Hematopoietic multipotent progenitor cell treated with erythropoietin and hydrocortisone succinate and interleukin-3 and kit ligand, for 17 days (in vitro differentiated cells): ENCODE results near the gene TMTC1.

Source experiments
- DNase-seq: peaks from one replicate; pipeline ENCODE4 v3.0.0-alpha.2; 2015; ENCODE audit warnings: low spot score

The TMTC1 gene

DNA sequence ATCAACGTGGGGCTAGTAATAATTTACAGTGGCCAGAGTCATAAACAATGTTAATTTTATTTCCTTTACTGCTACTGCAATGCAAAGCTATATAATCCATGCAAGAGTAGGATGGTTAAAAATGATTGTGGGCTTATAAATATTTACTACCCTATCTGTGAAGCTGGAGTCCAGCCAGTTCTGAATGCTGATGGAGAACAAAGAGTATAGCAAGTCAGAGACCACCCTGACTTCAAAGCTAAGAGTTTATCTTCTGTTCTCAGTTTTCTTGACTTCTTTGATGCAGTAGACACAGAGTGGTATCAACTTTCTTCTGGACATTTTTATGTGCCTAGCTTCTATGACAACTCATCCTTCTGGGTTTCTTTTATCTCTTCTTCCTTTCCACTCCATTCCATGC is 252.3 kb downstream of the TMTC1 start:
- DNase-seq, result no peak

DNA sequence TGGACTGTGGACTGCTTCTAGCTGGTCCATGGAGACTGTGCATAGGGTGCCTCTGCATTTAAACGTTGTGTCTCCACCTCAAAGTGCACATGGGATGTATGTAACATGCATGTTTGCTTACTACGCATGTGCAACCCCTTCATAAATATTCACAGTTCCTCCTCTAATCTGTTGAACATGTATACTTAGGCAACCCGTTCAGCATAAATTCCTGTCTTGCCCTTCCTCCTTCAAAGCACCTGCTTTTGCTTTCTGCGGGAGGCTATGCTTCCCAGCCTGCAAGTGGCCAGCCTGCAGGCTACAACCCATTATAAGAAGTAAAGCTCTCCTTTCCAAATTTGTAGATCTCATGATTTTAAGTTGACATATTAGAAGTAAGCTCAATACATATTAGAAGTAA is 253.3 kb downstream of the TMTC1 start:
- no peak for DNase-seq

DNA sequence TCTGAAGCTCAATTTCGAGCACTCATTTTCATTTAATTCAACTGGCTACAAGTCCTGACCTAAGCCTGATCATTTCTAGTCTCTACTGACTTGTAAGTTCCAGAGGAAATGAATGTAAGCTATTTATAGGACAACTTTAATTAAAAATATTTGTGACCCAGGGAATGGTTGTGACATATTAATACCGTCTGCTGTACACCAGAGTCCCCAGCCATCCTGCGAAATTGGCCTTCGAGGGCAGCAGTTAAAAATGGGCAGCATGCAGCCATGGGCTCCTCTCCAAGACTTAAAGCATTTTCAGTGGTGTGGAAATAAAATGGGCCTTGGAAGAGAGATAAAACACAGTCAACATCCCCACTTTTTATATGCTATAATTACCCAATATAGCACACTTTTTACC is 255.6 kb downstream of the TMTC1 start:
- DNase-seq, result no peak

DNA sequence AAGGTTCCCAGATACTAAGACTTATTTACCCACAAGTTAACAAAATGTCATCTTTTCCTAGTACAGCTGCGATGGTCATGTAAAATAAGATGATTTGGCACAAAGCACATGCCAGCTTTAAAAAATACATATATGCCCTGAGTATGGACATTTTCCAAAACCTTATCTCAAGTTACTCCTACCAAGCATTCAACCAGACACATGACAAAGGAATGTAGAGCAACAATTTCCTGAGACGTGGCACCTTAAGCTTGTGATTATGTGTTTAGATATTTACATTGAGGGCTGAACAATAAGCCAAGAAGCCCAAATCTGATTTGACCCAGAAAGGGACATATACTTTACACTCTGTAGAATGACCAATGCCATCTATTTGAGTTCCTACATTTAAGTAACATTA is 261.8 kb downstream of the TMTC1 start:
- no peak for DNase-seq

DNA sequence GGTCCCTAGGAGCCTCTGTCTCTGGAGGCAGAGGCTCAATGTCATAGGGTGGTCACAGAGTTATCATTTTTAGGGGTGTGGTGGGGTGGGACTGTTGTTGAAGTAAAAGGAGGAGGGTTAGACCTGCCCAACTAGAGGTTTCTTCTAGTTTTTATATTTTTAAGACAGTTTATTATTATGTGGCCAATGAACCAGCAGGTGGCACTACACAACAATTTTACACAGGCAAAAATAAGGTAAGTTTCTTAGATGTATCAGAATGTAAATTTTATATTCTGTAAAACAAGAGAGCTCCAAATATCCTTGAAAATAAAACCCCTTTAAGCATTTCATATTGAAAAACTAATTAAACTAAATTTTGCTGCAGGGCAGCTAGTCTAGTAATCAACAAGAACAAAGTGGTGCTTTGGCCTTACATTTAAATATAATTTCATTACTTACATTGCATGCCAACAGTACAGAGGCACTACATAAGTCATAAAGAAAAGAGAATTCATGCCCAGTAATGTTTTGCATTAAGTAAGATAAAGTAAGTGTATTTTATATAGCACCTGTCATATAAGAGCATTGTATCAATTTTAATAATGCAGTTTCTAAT is 264.1 kb downstream of the TMTC1 start:
- peak; percentile 15 for DNase-seq

DNA sequence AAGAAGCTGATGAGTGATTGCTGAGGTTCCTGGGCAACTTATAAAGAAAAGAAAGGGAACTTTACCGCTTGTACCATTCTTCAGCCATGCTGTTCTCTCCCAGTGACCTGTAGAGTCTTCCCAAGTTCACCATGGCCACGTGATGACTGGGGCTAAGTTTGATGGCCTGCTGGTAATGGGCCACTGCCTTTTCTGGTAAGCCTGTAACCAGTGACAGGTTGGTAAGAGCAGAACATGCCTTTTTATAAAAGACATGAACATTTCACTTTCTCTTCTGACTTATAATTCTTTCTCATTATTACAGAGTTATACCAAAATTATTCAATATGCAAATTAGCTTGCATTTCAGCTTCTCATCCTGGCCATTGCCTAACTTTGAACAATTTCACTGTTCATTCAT is 265.3 kb downstream of the TMTC1 start:
- DNase-seq, result no peak

DNA sequence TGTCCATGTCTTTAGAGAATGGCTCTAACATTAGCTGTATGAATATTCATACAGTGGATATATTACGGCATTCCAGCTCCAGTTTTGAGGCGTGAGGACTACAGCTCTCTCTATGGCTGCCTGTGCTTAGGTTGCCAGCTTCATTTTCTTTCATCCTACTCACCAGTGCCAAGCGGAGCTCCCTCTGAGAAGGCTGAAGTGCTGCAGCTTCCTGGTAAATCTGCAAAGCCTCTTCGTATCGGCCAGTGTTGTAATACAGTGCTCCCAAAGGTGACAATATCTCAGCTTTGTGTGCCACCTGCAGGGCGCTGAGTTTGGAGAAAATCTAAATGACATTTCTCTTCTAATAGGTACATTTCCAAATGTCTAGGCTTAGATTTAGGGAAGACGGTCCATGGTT is 266.5 kb downstream of the TMTC1 start:
- no peak for DNase-seq

DNA sequence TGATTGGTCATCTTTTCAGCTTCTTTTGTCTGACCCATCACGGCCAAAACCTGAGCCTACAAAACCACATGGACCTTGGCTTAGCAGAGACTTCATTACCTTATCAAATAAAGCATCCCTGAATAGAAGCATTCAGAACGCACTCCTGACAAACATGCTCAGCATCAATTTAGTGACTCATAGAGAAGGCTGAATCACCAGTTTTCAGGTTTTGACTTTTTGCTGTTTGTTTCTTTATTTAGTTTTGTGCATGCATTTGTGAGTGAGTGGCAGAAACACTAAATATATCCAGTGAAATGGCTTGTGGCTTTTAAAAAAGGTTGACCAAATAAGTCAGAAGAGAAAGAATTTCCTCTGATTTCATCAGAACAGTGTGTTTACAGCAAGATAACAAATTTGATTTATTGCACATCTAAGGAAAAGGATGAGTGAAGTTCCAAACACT is 267.3 kb downstream of the TMTC1 start:
- DNase-seq, result no peak

DNA sequence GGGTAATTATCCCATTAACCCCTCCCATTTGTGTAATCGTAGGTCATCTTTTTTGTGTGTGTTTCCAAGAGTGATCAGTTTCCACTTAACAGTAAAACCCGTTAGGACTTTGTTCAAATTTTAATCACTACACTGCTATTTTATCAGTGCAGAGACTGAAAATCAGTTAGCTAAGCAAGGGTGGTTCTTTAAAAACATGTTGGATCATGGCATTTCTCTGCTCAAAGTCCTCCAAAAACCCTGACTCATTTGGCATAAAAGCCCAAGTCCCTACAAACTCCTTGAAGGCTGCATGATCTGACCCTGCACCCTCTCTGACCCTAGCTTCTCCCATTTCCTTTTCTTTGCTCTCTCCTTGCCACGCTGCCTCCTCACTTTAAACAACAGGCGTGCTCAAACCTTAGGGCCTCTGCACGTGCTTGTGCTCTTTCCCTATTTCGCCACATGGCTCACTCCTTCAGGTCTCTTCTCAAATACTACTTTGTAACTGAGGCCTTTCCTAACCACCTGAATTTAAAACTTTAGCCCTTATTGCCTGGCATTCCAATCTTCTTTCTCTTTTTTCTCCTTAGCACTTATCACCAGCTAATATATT is 273.1 kb downstream of the TMTC1 start:
- no peak for DNase-seq

DNA sequence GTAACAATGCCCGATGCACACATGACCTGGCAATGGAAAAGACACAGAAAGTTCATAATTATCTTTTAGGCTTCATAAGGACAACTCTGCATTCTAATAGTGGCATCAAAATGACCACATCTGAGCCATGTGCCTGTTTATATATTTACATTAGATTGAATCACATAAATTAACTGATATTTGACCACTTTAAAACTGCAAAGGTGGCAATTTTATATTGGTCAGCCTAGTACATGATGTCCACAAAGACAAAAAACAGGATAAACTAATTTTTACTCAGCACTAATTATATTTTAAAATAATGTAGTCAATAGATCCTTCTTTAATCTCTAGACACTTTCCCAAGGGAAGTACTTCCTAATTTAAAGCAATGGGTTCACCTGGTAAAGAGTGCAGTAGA is 274.2 kb downstream of the TMTC1 start:
- DNase-seq, result no peak

DNA sequence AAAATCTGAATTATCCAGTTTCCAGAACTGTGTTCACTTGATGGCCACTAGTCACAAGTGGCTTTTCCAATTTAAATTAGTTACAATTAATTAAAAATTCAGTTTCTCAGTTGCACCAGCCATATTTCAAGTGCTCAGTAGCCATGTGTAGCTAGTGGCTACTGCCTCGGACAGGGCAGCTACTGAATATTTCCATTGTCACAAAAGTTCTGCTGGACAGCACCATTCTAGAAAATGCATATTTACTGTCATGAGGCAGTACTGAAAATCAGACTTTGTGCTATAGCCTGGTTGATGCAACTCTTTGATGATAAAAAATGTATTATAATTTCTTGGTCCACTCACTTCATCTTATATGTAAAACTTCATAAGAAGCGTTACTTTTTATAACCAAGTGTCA is 274.8 kb downstream of the TMTC1 start:
- no peak for DNase-seq

DNA sequence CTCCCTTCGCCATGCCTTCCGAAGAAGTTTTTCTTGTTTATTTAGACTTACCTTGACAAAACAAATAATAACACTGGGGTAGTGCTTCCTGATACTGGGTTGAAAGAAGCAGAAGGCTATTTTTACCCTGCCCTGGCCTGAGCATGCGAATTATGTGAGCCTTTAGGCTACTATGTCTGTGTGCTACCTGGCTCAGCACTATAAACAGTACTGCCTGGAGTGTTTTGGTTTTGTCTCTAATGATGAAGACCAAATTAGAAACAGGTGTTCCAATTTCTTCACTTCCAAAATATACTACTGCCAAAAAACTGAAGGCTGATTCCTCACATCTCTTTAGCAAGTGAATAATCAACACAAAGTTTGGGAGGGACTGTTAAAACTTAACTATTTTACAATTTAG is 278.6 kb downstream of the TMTC1 start:
- no peak for DNase-seq

DNA sequence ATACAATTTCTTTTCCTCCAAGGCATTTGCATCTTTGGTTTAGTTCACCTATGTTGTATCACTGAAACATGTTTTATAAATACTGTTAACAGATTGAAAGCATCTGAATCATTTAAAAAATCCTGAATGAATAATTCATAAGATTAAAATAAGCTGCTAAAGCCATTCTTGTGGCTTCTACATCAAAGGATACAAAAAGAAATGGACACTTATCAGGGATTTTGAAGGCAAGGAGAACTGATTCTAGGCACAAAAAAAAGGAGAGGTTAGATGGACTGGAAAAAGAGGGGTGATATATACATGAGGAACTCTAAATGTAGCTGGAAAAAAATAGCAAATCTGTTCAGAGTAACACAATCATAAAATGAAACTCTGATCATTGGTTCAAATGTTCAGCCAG is 280.5 kb downstream of the TMTC1 start:
- DNase-seq, result no peak

DNA sequence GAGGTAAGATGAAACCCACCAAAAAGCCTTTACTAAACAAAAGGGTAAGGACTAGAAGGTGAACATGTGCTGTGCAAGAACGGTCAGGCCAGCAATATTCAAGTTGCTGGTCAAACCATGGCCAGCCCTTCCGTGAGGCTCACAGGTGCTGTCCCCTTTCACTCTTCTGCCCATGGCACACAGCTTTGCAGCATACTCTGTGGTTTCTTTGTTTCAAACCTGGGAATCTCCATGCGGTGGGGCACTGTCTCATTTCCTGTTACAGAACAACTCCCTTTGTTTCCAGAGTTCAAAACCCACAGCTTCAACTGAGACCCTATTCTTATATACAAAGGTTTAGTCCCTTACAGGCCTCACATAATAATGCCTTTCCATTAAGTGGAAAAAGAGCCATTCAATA is 284.5 kb downstream of the TMTC1 start:
- no peak for DNase-seq

DNA sequence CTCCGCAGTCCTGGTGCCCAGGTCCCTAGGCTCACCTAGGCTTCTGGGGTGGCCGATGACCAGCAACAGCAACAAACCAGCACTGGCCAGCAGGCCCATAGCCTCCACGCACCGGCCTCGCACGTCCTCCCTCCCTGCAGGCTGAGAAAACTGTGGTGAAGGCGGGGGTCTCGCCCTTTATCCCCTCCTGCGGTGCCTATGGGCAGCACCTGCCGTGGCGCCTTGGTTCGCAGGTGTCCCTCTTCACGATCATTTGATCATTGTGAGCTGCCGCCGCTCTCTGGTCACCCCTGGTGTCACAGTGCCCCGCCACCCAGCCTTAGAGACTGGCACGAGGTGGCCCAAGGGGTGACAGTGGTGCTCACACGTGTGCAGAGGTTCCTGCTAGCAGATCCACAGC is 286.2 kb downstream of the TMTC1 start, which contains the start of gene OVCH1:
OVCH1 (minus strand) TSS at position 99 of the 400 bp plus-strand sequence; CDS start at position 99, 0 bp downstream.
- no peak for DNase-seq

DNA sequence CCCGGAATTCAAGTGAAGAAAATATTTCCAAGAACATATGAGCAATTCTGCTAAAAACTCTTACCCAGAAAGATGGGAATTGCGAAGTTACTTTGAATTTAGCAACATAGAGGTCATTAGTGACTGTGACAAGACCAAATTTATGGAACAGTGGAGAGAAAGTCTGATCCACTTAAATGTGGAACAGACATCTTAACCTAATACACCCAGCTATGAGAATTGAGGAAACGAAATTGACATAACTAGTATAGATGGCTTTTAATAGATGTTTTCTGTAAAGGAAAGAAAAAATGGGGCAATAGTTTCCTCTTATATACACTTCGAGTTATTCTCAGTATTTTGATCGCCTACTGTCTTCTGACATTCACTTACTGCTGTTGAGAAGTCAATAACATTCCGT is 290.9 kb downstream of the TMTC1 start:
- DNase-seq, result no peak

DNA sequence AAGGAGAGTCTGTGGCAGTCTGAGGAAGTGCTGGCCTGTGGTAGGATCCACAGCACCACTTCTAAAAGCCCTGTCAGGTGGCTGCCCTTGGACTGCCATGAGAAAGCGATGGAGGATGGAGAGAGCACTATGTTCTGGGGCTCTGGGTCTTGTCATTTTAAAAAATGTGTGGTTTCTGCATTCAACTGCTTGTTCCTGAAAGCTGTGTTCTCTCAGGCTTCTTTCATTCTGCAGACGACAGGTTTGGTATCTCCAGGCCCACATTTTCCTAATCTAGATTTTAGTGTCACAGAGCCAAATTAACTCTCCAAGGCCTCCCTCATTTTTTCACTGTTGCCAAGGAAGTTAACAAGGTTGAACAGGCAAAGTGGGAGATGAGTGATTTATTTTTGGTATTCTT is 296.8 kb downstream of the TMTC1 start:
- DNase-seq, result no peak

DNA sequence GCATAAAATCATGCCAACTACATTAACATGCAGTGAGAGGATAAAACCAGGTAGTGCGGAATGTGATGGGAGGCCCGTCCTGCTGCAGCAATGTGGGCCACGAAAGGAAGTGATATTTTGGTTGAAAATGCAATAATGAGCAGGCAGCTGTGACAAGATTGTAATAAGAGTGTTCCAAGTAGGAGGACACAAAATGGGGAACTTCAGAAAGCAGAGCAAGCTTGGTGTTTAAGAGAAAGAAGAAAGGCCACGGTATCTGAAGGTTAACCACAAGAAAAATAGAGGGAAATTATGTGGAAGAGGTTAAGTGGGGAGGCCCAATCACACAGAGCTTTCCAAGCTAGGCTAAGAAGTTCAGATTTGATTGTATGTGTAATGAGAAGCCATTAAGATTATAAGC is 320.5 kb downstream of the TMTC1 start:
- no peak for DNase-seq

DNA sequence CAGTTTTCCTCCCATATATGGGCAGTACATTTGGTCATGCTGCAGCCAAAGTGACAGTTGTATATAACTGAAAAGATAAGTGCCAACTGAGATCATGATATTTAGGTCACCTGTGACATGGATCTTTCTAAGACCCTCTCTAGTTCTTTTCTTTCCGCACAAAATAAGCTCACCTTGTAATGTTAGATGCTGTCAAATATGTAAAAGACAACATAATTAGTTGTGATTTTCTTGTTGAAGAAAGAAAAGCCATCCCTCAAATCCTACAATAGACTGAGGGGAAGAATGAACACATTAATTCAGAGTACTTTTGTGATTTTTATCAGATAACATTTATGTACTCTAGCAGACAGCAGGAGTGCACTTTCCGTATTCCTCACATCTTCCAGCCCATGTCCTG is 323.7 kb downstream of the TMTC1 start:
- DNase-seq, result no peak

DNA sequence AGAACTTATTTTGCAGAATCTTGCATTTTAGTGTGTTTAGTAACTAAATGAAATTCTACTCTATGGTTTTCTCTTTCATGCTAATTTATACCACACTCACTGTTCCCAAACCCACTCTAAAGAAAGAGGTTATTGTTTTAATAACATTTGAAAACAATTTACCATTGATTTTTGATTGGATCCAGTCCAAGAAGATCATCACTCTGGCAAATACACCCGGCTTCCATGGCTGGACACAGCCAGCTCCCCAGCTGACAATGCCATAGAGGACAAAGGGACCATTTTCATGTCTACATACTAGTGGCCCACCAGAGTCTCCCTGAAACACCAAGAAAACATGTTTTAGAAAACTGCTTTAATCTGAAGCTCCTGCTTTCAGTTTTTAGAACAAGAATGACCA is 328.7 kb downstream of the TMTC1 start:
- DNase-seq, result no peak

DNA sequence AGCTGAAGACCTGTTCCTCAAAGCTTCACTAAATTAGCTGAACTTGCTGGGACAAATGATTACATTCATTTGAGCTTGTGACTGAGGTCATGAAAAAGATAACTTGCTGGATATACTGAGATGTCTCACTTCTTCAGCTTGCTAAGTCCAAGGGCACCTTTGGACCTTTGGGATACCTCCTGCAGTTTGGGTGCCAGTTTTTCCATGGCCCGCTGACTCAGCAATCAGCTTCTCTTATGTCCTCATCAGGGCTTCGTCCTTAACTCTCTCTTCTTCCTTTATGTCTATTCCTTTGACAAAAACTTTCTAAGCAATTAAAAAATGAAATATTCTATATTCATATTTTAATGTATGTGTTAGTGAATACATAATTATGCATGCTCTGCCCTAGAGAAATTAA is 331.9 kb downstream of the TMTC1 start:
- DNase-seq, result no peak
